ENCODE results near the gene DHRS7C.

DNA sequence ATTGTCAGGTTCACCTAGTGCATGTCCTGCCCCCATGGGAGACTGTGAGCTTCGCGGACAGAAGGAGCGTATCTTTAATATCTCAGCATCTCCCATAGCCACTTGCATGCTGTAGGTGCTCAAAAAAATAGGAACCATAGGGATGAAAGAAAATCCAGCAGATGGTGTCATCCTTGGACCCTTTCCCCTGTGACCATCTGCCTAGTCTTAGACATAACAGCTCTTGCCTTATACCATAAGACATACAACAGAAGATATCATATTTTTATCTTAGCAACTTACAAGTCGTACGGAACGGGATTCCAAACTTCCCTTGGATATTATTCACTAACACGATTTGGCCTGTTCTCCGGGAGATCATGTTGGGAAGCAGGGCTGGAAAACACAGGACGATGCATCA is 14.5 kb downstream of the DHRS7C start:
- TF ChIP-seq SMC3 (conservative IDR thresholded peaks at IDR 0.05; ENCODE audit: poor library complexity) (no peak), POLR2AphosphoS5 (IDR thresholded peaks at IDR 0.05) (no peak), EP300 (conservative IDR thresholded peaks at IDR 0.05; ENCODE audit: poor library complexity, severe bottlenecking) (no peak)
- TF ChIP-seq, protein P1, sequence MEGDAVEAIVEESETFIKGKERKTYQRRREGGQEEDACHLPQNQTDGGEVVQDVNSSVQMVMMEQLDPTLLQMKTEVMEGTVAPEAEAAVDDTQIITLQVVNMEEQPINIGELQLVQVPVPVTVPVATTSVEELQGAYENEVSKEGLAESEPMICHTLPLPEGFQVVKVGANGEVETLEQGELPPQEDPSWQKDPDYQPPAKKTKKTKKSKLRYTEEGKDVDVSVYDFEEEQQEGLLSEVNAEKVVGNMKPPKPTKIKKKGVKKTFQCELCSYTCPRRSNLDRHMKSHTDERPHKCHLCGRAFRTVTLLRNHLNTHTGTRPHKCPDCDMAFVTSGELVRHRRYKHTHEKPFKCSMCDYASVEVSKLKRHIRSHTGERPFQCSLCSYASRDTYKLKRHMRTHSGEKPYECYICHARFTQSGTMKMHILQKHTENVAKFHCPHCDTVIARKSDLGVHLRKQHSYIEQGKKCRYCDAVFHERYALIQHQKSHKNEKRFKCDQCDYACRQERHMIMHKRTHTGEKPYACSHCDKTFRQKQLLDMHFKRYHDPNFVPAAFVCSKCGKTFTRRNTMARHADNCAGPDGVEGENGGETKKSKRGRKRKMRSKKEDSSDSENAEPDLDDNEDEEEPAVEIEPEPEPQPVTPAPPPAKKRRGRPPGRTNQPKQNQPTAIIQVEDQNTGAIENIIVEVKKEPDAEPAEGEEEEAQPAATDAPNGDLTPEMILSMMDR (IDR thresholded peaks at IDR 0.05; ENCODE audit: poor library complexity, severe bottlenecking) = no peak
